ENCODE measurements around the gene NTNG1. TPM values are rescaled to one million over a fixed set of nuclear protein-coding genes. Genes with fewer than 3 reads are reported as not detected.

NTNG1 gene
- total RNA-seq, 6 donors from 2014 or later = 1.5 to 11.5 (median 6.8) TPM

DNA sequence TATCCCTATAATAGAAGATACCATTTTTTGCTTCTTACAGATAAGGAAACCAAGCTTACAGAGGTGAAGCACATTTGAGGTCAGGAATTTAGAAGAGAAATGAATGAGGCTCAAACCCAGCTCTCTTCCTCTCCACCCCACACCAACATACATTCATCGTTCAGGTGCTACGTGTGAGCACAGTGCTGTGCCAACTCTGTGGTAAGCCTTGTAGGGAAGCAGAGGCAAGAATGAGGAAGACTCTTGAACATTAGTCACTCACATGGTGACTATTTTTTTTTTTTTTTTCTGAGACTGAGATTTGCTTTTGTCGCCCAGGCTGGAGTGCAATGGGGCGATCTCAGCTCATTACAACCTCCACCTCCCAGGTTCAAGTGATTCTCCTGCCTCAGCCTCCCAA lies 314.0 kb downstream of the NTNG1 start:
- no peaks in the 10 kb centered on the region for H3K9me3 ChIP-seq
- WGBS, 2 donors = 62% methylated on average over 4 of the region's 4 CpGs
- H3K27me3 ChIP-seq = no peaks in the 10 kb centered on the region
- H3K36me3 ChIP-seq = no peaks in the 10 kb centered on the region
- TF ChIP-seq, protein P1, sequence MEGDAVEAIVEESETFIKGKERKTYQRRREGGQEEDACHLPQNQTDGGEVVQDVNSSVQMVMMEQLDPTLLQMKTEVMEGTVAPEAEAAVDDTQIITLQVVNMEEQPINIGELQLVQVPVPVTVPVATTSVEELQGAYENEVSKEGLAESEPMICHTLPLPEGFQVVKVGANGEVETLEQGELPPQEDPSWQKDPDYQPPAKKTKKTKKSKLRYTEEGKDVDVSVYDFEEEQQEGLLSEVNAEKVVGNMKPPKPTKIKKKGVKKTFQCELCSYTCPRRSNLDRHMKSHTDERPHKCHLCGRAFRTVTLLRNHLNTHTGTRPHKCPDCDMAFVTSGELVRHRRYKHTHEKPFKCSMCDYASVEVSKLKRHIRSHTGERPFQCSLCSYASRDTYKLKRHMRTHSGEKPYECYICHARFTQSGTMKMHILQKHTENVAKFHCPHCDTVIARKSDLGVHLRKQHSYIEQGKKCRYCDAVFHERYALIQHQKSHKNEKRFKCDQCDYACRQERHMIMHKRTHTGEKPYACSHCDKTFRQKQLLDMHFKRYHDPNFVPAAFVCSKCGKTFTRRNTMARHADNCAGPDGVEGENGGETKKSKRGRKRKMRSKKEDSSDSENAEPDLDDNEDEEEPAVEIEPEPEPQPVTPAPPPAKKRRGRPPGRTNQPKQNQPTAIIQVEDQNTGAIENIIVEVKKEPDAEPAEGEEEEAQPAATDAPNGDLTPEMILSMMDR (IDR thresholded peaks at IDR 0.05) = no peak
- TF ChIP-seq POLR2AphosphoS5 (IDR thresholded peaks at IDR 0.05) (no peak), POLR2A (IDR thresholded peaks at IDR 0.05) (no peak), EP300 (IDR thresholded peaks at IDR 0.05) (no peak)
- no peak for ATAC-seq (ENCODE audit: low FRiP score in 2 of 2)
- H3K4me1 ChIP-seq = no peaks in the 10 kb centered on the region
- H3K4me3 ChIP-seq = no peak overlapping the region
- no peak overlapping the region for H3K27ac ChIP-seq
- no peak for DNase-seq

DNA sequence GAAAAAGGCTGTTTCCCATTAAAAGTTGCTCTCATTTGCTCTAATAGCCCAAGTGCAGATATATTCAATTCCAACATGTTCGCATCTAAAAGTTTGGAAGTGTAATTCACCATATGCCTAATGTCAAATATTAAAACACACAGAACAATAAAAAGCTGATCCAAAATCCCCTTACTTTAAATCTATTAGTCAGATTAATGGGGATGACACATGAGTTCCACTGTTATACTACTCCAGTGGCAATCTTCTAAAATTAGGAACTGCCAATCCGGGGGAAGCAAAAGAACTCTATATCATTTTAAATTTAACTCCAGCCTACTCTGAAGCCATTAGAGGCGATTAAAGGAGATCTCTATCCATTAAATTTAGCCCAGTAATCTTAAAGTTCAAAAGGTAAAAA lies 317.1 kb downstream of the NTNG1 start:
- H3K9me3 ChIP-seq = no peaks in the 10 kb centered on the region
- DNase-seq = no peak
- H3K36me3 ChIP-seq = no peaks in the 10 kb centered on the region
- TF ChIP-seq, protein P1 (IDR thresholded peaks at IDR 0.05) = no peak
- TF ChIP-seq POLR2AphosphoS5 (IDR thresholded peaks at IDR 0.05) = no peak
- no peak for TF ChIP-seq EP300 (IDR thresholded peaks at IDR 0.05)
- no peak for TF ChIP-seq POLR2A (IDR thresholded peaks at IDR 0.05)
- no peak for ATAC-seq (ENCODE audit: low FRiP score in 2 of 2)
- H3K27ac ChIP-seq = no peak overlapping the region
- no peaks in the 10 kb centered on the region for H3K4me1 ChIP-seq
- H3K4me3 ChIP-seq = no peak overlapping the region
- WGBS, 2 donors = 81 to 89% methylated on average over 3 of the region's 3 CpGs
- no peaks in the 10 kb centered on the region for H3K27me3 ChIP-seq

DNA sequence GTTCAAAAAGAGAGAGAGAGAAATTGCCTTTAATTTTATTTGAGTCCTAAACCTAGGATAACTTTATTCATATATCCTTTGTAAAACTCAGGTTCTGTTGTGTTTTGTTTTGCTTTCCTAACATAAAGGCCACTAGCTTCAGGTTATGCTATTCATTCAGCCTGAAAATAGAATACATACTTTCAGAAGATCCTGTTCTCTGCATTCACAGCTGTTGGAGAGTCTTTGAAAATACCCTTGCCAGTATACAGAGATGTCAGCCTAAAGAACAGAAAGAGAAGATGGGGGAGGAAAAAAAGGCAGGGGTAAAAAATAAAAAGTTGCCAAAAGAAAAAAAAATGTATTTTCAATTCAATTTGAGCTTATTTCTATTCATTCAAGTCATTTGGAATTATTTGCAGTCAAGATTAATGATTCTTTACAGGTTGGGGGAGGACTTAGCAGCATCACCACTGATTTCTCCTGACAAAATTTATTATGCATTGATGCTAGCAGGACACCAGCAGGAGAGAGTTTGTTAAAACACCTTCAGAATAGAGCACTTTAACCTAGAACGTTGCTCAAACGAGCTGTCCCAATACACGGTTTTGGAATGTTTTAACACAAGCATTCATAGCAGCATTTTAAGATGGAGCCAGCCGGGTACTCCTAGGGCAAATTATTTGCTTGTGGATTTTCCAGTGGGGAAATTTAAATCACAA lies 318.5 kb downstream of the NTNG1 start:
- Histone ChIP-seq H3K4me3 (no peak overlapping the region), H3K36me3 (no peaks in the 10 kb centered on the region), H3K9me3 (no peaks in the 10 kb centered on the region), H3K27me3 (no peaks in the 10 kb centered on the region), H3K4me1 (no peaks in the 10 kb centered on the region), H3K27ac (no peak overlapping the region)
- ATAC-seq (ENCODE audit: low FRiP score in 2 of 2) = no peak
- WGBS, 2 donors = 56 to 69% methylated on average over 4 of the region's 4 CpGs
- TF ChIP-seq POLR2A (IDR thresholded peaks at IDR 0.05) = no peak
- TF ChIP-seq, protein P1 (IDR thresholded peaks at IDR 0.05) = no peak
- TF ChIP-seq POLR2AphosphoS5 (IDR thresholded peaks at IDR 0.05) = no peak
- TF ChIP-seq EP300 (IDR thresholded peaks at IDR 0.05) = no peak
- DNase-seq = no peak

DNA sequence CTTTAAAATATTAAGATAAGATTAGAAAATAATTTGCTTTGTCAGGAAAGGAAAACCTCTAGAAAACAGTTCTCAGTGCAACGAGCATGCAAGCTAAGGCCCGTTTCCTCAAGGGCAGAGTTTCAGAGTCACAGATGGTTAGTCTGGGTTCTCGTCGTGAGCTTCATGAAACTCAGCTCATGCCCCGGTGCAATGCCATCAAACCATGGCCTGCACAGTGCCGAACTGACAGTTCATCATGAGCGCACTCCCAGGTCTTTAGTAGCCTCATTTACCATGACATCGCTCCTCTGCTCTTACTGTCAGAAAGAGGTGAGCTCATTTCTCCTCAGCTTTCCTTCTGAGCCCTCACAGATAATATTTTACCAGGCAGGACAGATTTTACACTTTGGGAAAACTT lies 319.2 kb downstream of the NTNG1 start:
- DNase-seq (no peak), ATAC-seq (ENCODE audit: low FRiP score in 2 of 2) (no peak)
- H3K9me3 ChIP-seq = no peaks in the 10 kb centered on the region
- no peak overlapping the region for H3K27ac ChIP-seq
- H3K27me3 ChIP-seq = no peaks in the 10 kb centered on the region
- TF ChIP-seq EP300 (IDR thresholded peaks at IDR 0.05) (no peak), POLR2AphosphoS5 (IDR thresholded peaks at IDR 0.05) (no peak), POLR2A (IDR thresholded peaks at IDR 0.05) (no peak)
- TF ChIP-seq, protein P1 (IDR thresholded peaks at IDR 0.05) = no peak
- H3K4me3 ChIP-seq = no peak overlapping the region
- H3K36me3 ChIP-seq = no peaks in the 10 kb centered on the region
- 84 to 86% methylated on average over 8 of the region's 8 CpGs for WGBS, 2 donors
- H3K4me1 ChIP-seq = no peaks in the 10 kb centered on the region

DNA sequence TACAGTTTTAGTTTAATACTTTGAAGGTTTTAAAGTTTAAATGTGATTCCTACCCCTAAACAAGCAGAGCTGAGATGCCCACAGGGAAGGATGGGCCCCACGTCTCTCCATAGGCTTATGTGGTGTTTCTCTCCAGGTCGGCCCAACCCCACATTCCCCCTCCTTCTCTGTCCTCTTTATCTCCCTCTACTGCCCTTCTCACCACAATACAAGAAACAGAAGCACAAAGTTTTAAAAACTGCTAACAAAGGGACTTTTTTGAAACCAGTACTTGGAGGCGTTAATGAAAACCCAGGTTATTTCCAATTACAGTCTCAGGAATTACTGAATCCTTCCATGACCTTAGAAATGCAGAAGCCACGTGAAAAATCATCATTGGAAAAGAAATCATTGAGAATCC lies 324.0 kb downstream of the NTNG1 start:
- no peaks in the 10 kb centered on the region for H3K27me3 ChIP-seq
- H3K36me3 ChIP-seq = no peaks in the 10 kb centered on the region
- H3K4me1 ChIP-seq = no peaks in the 10 kb centered on the region
- DNase-seq = no peak
- no peaks in the 10 kb centered on the region for H3K9me3 ChIP-seq
- WGBS, 2 donors = 70 to 73% methylated on average over 4 of the region's 4 CpGs
- H3K4me3 ChIP-seq = no peak overlapping the region
- ATAC-seq (ENCODE audit: low FRiP score in 2 of 2) = no peak
- TF ChIP-seq EP300 (IDR thresholded peaks at IDR 0.05) = no peak
- TF ChIP-seq POLR2A (IDR thresholded peaks at IDR 0.05) = no peak
- TF ChIP-seq, protein P1 (IDR thresholded peaks at IDR 0.05) = no peak
- no peak for TF ChIP-seq POLR2AphosphoS5 (IDR thresholded peaks at IDR 0.05)
- no peak overlapping the region for H3K27ac ChIP-seq
